ENCODE results near the gene CLIC5.
A peak's percentile ranks its signal among the peaks of the same experiment; 100 is the strongest.

Gene CLIC5

DNA sequence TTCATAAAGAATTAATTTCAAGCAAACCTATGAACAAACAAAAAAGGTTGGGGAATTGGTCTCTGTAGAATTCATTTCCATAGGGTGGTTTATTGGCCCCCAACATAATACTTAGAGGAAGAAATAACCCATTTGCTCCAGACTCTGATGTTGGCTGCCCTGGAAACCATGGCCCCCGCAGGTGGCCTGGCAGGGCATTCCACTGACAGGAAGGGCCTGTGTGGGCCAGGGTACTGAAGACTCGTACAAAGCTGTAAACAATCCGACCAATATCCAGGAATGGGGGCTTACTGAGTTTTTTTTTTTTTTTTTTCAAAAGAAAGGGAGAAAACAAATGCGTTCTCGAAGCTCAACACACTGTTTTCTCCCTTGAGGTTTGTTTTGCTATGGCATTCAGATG is 59.5 kb downstream of the CLIC5 start:
- no peak for TF ChIP-seq RAD21 (IDR thresholded peaks at IDR 0.05; ENCODE audit: low read depth)

DNA sequence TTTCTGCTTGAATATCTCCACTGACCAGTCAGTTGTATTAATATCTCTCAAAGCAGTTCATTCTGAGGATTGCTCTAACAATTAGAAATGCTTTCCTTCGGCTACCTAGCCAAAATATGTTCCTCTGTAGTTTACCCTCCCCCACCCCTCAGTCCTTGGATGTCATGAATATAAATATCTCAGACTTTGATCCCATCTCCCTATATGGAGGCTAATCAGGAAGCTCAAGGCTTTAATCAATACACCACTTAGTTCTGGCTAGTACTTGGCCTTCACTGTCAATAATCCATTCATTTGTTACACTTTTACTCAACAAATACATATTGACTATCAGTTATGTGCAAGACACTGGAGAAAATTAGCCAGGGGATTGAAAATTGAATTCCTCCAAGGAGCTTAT is 60.1 kb downstream of the CLIC5 start:
- TF ChIP-seq, protein P1, sequence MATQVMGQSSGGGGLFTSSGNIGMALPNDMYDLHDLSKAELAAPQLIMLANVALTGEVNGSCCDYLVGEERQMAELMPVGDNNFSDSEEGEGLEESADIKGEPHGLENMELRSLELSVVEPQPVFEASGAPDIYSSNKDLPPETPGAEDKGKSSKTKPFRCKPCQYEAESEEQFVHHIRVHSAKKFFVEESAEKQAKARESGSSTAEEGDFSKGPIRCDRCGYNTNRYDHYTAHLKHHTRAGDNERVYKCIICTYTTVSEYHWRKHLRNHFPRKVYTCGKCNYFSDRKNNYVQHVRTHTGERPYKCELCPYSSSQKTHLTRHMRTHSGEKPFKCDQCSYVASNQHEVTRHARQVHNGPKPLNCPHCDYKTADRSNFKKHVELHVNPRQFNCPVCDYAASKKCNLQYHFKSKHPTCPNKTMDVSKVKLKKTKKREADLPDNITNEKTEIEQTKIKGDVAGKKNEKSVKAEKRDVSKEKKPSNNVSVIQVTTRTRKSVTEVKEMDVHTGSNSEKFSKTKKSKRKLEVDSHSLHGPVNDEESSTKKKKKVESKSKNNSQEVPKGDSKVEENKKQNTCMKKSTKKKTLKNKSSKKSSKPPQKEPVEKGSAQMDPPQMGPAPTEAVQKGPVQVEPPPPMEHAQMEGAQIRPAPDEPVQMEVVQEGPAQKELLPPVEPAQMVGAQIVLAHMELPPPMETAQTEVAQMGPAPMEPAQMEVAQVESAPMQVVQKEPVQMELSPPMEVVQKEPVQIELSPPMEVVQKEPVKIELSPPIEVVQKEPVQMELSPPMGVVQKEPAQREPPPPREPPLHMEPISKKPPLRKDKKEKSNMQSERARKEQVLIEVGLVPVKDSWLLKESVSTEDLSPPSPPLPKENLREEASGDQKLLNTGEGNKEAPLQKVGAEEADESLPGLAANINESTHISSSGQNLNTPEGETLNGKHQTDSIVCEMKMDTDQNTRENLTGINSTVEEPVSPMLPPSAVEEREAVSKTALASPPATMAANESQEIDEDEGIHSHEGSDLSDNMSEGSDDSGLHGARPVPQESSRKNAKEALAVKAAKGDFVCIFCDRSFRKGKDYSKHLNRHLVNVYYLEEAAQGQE (IDR thresholded peaks at IDR 0.05; ENCODE audit: low read depth) = no peak
- TF ChIP-seq FOXM1 (IDR thresholded peaks at IDR 0.05; ENCODE audit: borderline replicate concordance, low read depth) (no peak), TAF1 (IDR thresholded peaks at IDR 0.05; ENCODE audit: low read depth) (no peak), CEBPB (IDR thresholded peaks at IDR 0.05) (no peak), TCF12 (IDR thresholded peaks at IDR 0.05; ENCODE audit: low read depth) (no peak), RAD21 (IDR thresholded peaks at IDR 0.05; ENCODE audit: low read depth) (no peak), ZBTB7A (IDR thresholded peaks at IDR 0.05; ENCODE audit: low read depth) (no peak), YY1 (IDR thresholded peaks at IDR 0.05; ENCODE audit: low read depth) (no peak), EP300 (IDR thresholded peaks at IDR 0.05; ENCODE audit: borderline replicate concordance) (no peak), CREB1 (IDR thresholded peaks at IDR 0.05; ENCODE audit: low read depth) (no peak)
- TF ChIP-seq, protein P2, sequence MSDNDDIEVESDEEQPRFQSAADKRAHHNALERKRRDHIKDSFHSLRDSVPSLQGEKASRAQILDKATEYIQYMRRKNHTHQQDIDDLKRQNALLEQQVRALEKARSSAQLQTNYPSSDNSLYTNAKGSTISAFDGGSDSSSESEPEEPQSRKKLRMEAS (IDR thresholded peaks at IDR 0.05) = no peak

DNA sequence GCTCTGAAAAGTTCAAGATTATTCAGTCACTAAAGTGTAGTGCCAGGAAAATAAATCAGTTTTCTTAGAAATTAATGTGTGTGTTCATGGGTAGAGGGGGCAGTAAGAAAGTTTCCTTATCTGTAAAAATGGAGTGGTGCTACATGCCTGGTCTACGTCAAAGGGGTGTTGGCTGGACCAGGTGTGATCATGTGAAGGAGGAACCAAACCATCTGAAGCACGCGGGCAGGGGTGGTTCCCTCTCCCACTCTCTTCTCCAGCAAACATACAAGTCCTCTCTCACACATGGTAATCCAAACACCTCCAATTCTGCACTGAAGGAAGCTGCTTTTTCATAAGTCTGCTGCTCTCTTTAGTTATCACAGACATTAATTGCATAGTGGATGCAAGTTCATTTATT is 63.1 kb downstream of the CLIC5 start:
- no peak for TF ChIP-seq NFIC (IDR thresholded peaks at IDR 0.05)
- no peak for TF ChIP-seq RAD21 (IDR thresholded peaks at IDR 0.05; ENCODE audit: low read depth)
- no peak for TF ChIP-seq CREB1 (IDR thresholded peaks at IDR 0.05; ENCODE audit: low read depth)
- TF ChIP-seq CEBPB (IDR thresholded peaks at IDR 0.05) = no peak
- TF ChIP-seq TEAD4 (IDR thresholded peaks at IDR 0.05) = no peak
- TF ChIP-seq, protein P3, sequence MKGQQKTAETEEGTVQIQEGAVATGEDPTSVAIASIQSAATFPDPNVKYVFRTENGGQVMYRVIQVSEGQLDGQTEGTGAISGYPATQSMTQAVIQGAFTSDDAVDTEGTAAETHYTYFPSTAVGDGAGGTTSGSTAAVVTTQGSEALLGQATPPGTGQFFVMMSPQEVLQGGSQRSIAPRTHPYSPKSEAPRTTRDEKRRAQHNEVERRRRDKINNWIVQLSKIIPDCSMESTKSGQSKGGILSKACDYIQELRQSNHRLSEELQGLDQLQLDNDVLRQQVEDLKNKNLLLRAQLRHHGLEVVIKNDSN (IDR thresholded peaks at IDR 0.05) = no peak
- TF ChIP-seq, protein P1 (IDR thresholded peaks at IDR 0.05; ENCODE audit: low read depth) = no peak
- TF ChIP-seq TAF1 (IDR thresholded peaks at IDR 0.05; ENCODE audit: low read depth) = no peak
- TF ChIP-seq, protein P2 (IDR thresholded peaks at IDR 0.05) = no peak
- TF ChIP-seq FOXM1 (IDR thresholded peaks at IDR 0.05; ENCODE audit: borderline replicate concordance, low read depth) = no peak
- no peak for TF ChIP-seq EGR1 (IDR thresholded peaks at IDR 0.05)
- no peak for TF ChIP-seq YY1 (IDR thresholded peaks at IDR 0.05; ENCODE audit: low read depth)
- TF ChIP-seq EP300 (IDR thresholded peaks at IDR 0.05; ENCODE audit: borderline replicate concordance) = no peak
- no peak for TF ChIP-seq TCF12 (IDR thresholded peaks at IDR 0.05; ENCODE audit: low read depth)
- no peak for TF ChIP-seq ZBTB7A (IDR thresholded peaks at IDR 0.05; ENCODE audit: low read depth)

DNA sequence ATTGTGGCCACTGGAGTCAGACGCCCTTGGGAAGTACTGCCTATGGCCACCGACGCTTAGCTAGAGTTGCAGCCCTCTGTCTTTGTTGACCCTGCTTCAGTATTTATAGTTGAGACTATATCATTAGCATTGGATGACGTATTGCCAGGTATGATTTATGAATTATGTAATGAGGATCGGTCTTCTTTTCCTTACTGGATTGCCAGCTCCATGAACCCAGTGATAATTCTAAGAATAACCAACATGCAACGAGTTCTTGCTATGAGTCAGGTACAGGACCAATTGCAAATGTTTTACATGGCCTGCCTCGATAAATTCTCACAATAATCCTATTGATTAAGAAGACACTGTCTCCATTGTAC is 63.5 kb downstream of the CLIC5 start:
- TF ChIP-seq CREB1 (IDR thresholded peaks at IDR 0.05; ENCODE audit: low read depth) (no peak), EGR1 (IDR thresholded peaks at IDR 0.05) (no peak), TEAD4 (IDR thresholded peaks at IDR 0.05) (no peak)
- TF ChIP-seq, protein P2 (IDR thresholded peaks at IDR 0.05) = no peak
- TF ChIP-seq, protein P1 (IDR thresholded peaks at IDR 0.05; ENCODE audit: low read depth) = no peak

DNA sequence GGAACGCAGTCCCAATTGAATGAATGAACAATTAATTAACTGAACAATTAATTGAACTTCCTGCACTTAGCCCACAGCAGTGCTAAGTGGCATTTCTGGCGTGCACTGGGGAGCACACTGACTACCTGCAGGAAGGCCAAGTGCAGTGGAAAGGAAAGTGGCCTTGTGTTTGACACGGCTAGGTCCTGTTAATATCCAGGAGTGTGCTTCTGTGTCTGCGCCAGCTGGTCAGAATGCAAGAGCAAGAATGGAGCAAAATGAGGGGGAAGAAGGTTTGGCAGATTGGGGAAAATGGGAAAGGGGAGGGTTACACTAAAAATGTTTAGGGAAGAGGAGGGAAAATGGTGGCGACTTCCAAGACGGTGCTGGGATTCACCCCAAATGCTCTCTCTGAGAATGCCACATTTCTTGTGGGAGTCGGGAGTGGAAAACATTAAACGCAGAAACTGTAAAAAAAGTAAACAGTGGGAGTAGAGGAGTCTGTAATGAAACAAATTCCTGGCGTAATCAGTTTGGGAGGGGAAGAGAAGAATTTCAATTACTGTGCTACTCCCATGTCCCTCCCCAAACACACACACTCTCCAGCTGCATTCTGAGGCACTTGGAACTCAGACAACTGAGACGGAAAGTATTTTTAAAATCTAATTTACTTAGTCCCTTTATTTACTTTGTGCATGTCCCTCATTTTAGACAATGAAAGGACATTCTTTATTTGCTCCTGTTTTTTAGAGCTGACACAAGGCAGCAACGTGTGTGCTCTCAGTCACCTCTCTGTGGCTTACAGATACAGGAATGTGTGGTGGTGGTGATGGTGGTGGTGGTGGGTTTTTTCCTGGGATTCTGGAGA is 64.1 kb downstream of the CLIC5 start:
- TF ChIP-seq ZBTB7A (IDR thresholded peaks at IDR 0.05; ENCODE audit: low read depth) = no peak
- TF ChIP-seq CREB1 (IDR thresholded peaks at IDR 0.05; ENCODE audit: low read depth) = no peak
- TF ChIP-seq, protein P3 (IDR thresholded peaks at IDR 0.05) = no peak
- no peak for TF ChIP-seq TAF1 (IDR thresholded peaks at IDR 0.05; ENCODE audit: low read depth)
- no peak for TF ChIP-seq RAD21 (IDR thresholded peaks at IDR 0.05; ENCODE audit: low read depth)
- TF ChIP-seq FOXM1 (IDR thresholded peaks at IDR 0.05; ENCODE audit: borderline replicate concordance, low read depth) = peak; percentile 81
- TF ChIP-seq, protein P1 (IDR thresholded peaks at IDR 0.05; ENCODE audit: low read depth) = no peak
- TF ChIP-seq, protein P2 (IDR thresholded peaks at IDR 0.05) = no peak
- TF ChIP-seq TEAD4 (IDR thresholded peaks at IDR 0.05) = peak; percentile 82
- TF ChIP-seq CEBPB (IDR thresholded peaks at IDR 0.05) = no peak
- no peak for TF ChIP-seq EGR1 (IDR thresholded peaks at IDR 0.05)
- TF ChIP-seq TCF12 (IDR thresholded peaks at IDR 0.05; ENCODE audit: low read depth) = peak; percentile 90
- TF ChIP-seq EP300 (IDR thresholded peaks at IDR 0.05; ENCODE audit: borderline replicate concordance) = peak; percentile 89
- TF ChIP-seq YY1 (IDR thresholded peaks at IDR 0.05; ENCODE audit: low read depth) = no peak
- TF ChIP-seq NFIC (IDR thresholded peaks at IDR 0.05) = peak; percentile 44; the same call in 1 of the 2 replicates
